Nephron progenitor cell (in vitro differentiated cells): ENCODE results near the gene CAMP.

ENCODE experiments used
- DNase-seq: peaks from one replicate; pipeline ENCODE4 v3.0.0; 2021
- H3K27ac Mint-ChIP-seq: 2 replicates; pipeline ENCODE4 v1.8.0; 2021; ENCODE audit warnings: mild to moderate bottlenecking, moderate library complexity, mixed read lengths
- H3K27me3 Mint-ChIP-seq: 2 replicates; pipeline ENCODE4 v1.8.0; 2021; ENCODE audit warnings: mild to moderate bottlenecking, low read depth, mixed read lengths; ENCODE audit not compliant: poor library complexity
- H3K36me3 Mint-ChIP-seq: 2 replicates; pipeline ENCODE4 v1.8.0; 2021; ENCODE audit warnings: low read depth, mixed read lengths
- H3K4me1 Mint-ChIP-seq: 2 replicates; pipeline ENCODE4 v1.8.0; 2021; ENCODE audit warnings: mixed read lengths
- H3K4me3 Mint-ChIP-seq: 2 replicates; pipeline ENCODE4 v1.8.0; 2021; ENCODE audit warnings: mild to moderate bottlenecking, moderate library complexity, mixed read lengths
- H3K9me3 Mint-ChIP-seq: 2 replicates; pipeline ENCODE4 v1.8.0; 2021; ENCODE audit warnings: mild to moderate bottlenecking, moderate library complexity, mixed read lengths
- CTCF ChIP-seq: fragments of 200-600 bp; sonication (generic); IDR thresholded peaks from 2 replicates; pipeline ENCODE4 v1.5.0; 2021; ENCODE audit warnings: antibody characterized with exemption

CAMP gene

GRCh38 chr3:48222616-48223513 is at the start of gene CAMP:
CAMP (plus strand) TSS chr3:48223495; CDS start chr3:48223512, 17 bp downstream.
- Mint-ChIP-seq H3K27ac (no peak within 1 kb of the TSS), H3K27me3 (peaks cover 16% of the 10 kb centered on the region), H3K4me1 (no peaks in the 10 kb centered on the region), H3K36me3 (no peaks in the 10 kb centered on the region), H3K9me3 (no peaks in the 10 kb centered on the region), H3K4me3 (no peak within 1 kb of the TSS)
- no peak for DNase-seq
- TF ChIP-seq CTCF, result no peak

GRCh38 chr3:48178072-48178471 is 45.2 kb upstream of the CAMP start:
- Mint-ChIP-seq H3K4me3 (no peak overlapping the region), H3K27ac (no peak overlapping the region), H3K4me1 (peaks cover 26% of the 10 kb centered on the region), H3K27me3 (no peaks in the 10 kb centered on the region), H3K9me3 (no peaks in the 10 kb centered on the region), H3K36me3 (peaks cover 83% of the 10 kb centered on the region)
- no peak for DNase-seq
- TF ChIP-seq CTCF, result no peak

- H3K9me3 Mint-ChIP-seq, result no peaks in the 10 kb centered on the region
- H3K27me3 Mint-ChIP-seq, result no peaks in the 10 kb centered on the region
- TF ChIP-seq CTCF, result no peak
- peaks cover 29% of the 10 kb centered on the region for H3K4me1 Mint-ChIP-seq
- no peak overlapping the region for H3K4me3 Mint-ChIP-seq
- DNase-seq, result no peak
- H3K27ac Mint-ChIP-seq, result peak overlapping the region; percentile 16
- H3K36me3 Mint-ChIP-seq, result peaks cover 83% of the 10 kb centered on the region
Observed at GRCh38 chr3:48180021-48180420, 43.3 kb upstream of the CAMP start.

GRCh38 chr3:48180531-48181253 is 42.6 kb upstream of the CAMP start:
- H3K4me1 Mint-ChIP-seq, result peaks cover 36% of the 10 kb centered on the region
- H3K36me3 Mint-ChIP-seq, result peaks cover 83% of the 10 kb centered on the region
- no peak for DNase-seq
- H3K27ac Mint-ChIP-seq, result peak overlapping the region; percentile 16
- H3K9me3 Mint-ChIP-seq, result no peaks in the 10 kb centered on the region
- no peak for TF ChIP-seq CTCF
- no peak overlapping the region for H3K4me3 Mint-ChIP-seq
- H3K27me3 Mint-ChIP-seq, result no peaks in the 10 kb centered on the region

GRCh38 chr3:48184299-48184698 is 39.0 kb upstream of the CAMP start:
- H3K27me3 Mint-ChIP-seq, result no peaks in the 10 kb centered on the region
- H3K4me3 Mint-ChIP-seq, result no peak overlapping the region
- no peak overlapping the region for H3K27ac Mint-ChIP-seq
- no peaks in the 10 kb centered on the region for H3K9me3 Mint-ChIP-seq
- TF ChIP-seq CTCF, result no peak
- peaks cover 58% of the 10 kb centered on the region for H3K36me3 Mint-ChIP-seq
- H3K4me1 Mint-ChIP-seq, result peaks cover 56% of the 10 kb centered on the region
- no peak for DNase-seq
